H1 (cell line): Measurements from ENCODE around the gene NLRC5. TPM values are rescaled to one million over a fixed set of nuclear protein-coding genes. Genes with fewer than 3 reads are reported as not detected.

Experiments
- CTCF ChIA-PET: fragments of 300-600 bp; sonication (Branson Sonifier 250); formaldehyde crosslinking; loops from one replicate; lab custom pipeline; 2021; ENCODE audit not compliant: partially characterized antibody; lab: Charles Lee
- POLR2A ChIA-PET: fragments of 300-600 bp; sonication (Branson Sonifier 250); formaldehyde crosslinking; loops from one replicate; lab custom pipeline; 2021; ENCODE audit warnings: inconsistent platforms; ENCODE audit not compliant: partially characterized antibody; lab: Charles Lee
- DNase-seq, 2 experiments: peaks; one replicate each; pipeline versions ENCODE4 v3.0.0 to v3.0.0-alpha.2; 2010 to 2022; ENCODE audit warnings: low spot score in 2 of 2, low read depth in 1 of 2, mixed read lengths in 1 of 2
- FAIRE-seq: peaks from 2 replicates; lab custom pipeline; 2011; peaks lifted over from hg19 to GRCh38; lab: Jason Lieb, UNC
- H2AFZ ChIP-seq: 2 replicates; pipeline ENCODE4 v1.8.1; 2012; ENCODE audit warnings: low read length, inconsistent platforms
- H2AK5ac ChIP-seq: 2 replicates; pipeline ENCODE4 v1.6.1; 2013; ENCODE audit warnings: low read depth, low read length
- H2BK120ac ChIP-seq: replicated peaks from 2 replicates; pipeline ENCODE3; 2013; ENCODE audit warnings: low read depth, low read length, inconsistent platforms
- H2BK12ac ChIP-seq: 2 replicates; pipeline ENCODE4 v1.6.1; 2013; ENCODE audit warnings: low read depth, low read length
- H2BK15ac ChIP-seq: 2 replicates; pipeline ENCODE4 v1.6.1; 2013; ENCODE audit warnings: low read length
- H2BK20ac ChIP-seq: 2 replicates; pipeline ENCODE4 v1.6.1; 2013; ENCODE audit warnings: low read length
- H2BK5ac ChIP-seq: 2 replicates; pipeline ENCODE4 v1.6.1; 2013; ENCODE audit warnings: low read depth, low read length
- H3K14ac ChIP-seq: 2 replicates; pipeline ENCODE4 v1.6.1; 2013; ENCODE audit warnings: inconsistent platforms; ENCODE audit not compliant: insufficient read length
- H3K18ac ChIP-seq: 2 replicates; pipeline ENCODE4 v1.6.1; 2013; ENCODE audit warnings: low read length; ENCODE audit errors: extremely low read depth
- H3K23ac ChIP-seq: 2 replicates; pipeline ENCODE4 v1.6.1; 2013; ENCODE audit warnings: inconsistent platforms; ENCODE audit not compliant: insufficient read length
- H3K23me2 ChIP-seq: 2 replicates; pipeline ENCODE4 v1.6.1; 2013; ENCODE audit warnings: low read depth, low read length
- H3K27ac ChIP-seq: 2 replicates; pipeline ENCODE4 v1.6.1; 2011; ENCODE audit warnings: low read depth, low read length, inconsistent platforms
- H3K27me3 ChIP-seq, 4 experiments: replicated peaks in 1 of 4; 1 replicate in 1 of 4; 2 replicates in 3 of 4; pipeline versions ENCODE4 v1.6.1 to v1.8.1; 2011 to 2013; ENCODE audit warnings: low read length in 3 of 4, mild to moderate bottlenecking in 3 of 4, inconsistent platforms in 2 of 4, mixed read lengths in 2 of 4, moderate library complexity in 1 of 4; ENCODE audit not compliant: control insufficient read depth in 3 of 4, insufficient read depth in 3 of 4; ENCODE audit errors: extremely low read depth in 1 of 4
- H3K36me3 ChIP-seq, 4 experiments: 2 replicates each; pipeline versions ENCODE4 v1.6.1 to v1.8.1; 2011 to 2013; ENCODE audit warnings: mild to moderate bottlenecking in 4 of 4, low read length in 3 of 4, moderate library complexity in 2 of 4, control low read depth in 1 of 4, inconsistent platforms in 1 of 4; ENCODE audit not compliant: insufficient read depth in 4 of 4, control insufficient read depth in 2 of 4
- H3K4ac ChIP-seq: replicated peaks from 2 replicates; pipeline ENCODE3; 2013; ENCODE audit warnings: low read length, low read depth, mixed read lengths, inconsistent platforms; ENCODE audit not compliant: insufficient read length
- H3K4me1 ChIP-seq, 4 experiments: replicated peaks in 1 of 4; 1 replicate in 1 of 4; 2 replicates in 3 of 4; pipeline versions ENCODE4 v1.6.1 to v1.8.1; 2011 to 2013; ENCODE audit warnings: low read length in 3 of 4, inconsistent platforms in 2 of 4, mixed read lengths in 1 of 4; ENCODE audit not compliant: insufficient read depth in 4 of 4, control insufficient read depth in 3 of 4
- H3K4me2 ChIP-seq, 2 experiments: 2 replicates each; pipeline versions ENCODE4 v1.6.1 to v1.8.1; 2011 to 2013; ENCODE audit warnings: low read depth in 2 of 2, low read length in 2 of 2, control low read depth in 1 of 2, inconsistent platforms in 1 of 2, mild to moderate bottlenecking in 1 of 2; ENCODE audit not compliant: insufficient read depth in 1 of 2
- H3K4me3 ChIP-seq, 4 experiments: fragments of 200-600, 300-600 bp in 1 of 4; sonication (generic), shearing (Covaris generic), sonication (Bioruptor Twin) in 1 of 4; 2 replicates each; pipeline versions ENCODE4 v1.5.1 to v1.8.1; 2011 to 2016; ENCODE audit warnings: low read length in 4 of 4, low read depth in 3 of 4, control low read depth in 2 of 4, inconsistent platforms in 2 of 4, mild to moderate bottlenecking in 2 of 4, mixed read lengths in 1 of 4, moderate library complexity in 1 of 4; ENCODE audit not compliant: insufficient read depth in 2 of 4; ENCODE audit errors: extremely low read depth in 1 of 4
- H3K56ac ChIP-seq: replicated peaks from 2 replicates; pipeline ENCODE3; 2013; ENCODE audit warnings: low read depth, mild to moderate bottlenecking, mixed read lengths, low read length, inconsistent platforms; ENCODE audit not compliant: insufficient read length
- H3K79me1 ChIP-seq: 2 replicates; pipeline ENCODE4 v1.6.1; 2013; ENCODE audit warnings: low read depth, low read length, control low read depth
- H3K79me2 ChIP-seq, 2 experiments: 2 replicates each; pipeline versions ENCODE4 v1.6.1 to v1.8.1; 2012 to 2013; ENCODE audit warnings: low read length in 2 of 2, mild to moderate bottlenecking in 2 of 2, inconsistent platforms in 1 of 2; ENCODE audit not compliant: insufficient read depth in 2 of 2, control insufficient read depth in 1 of 2
- H3K9ac ChIP-seq, 4 experiments: replicated peaks in 1 of 4; 1 replicate in 1 of 4; 2 replicates in 3 of 4; pipeline versions ENCODE4 v1.6.1 to v1.8.1; 2011 to 2013; ENCODE audit warnings: low read depth in 3 of 4, low read length in 3 of 4, control low read depth in 2 of 4, mild to moderate bottlenecking in 2 of 4, moderate library complexity in 2 of 4, inconsistent platforms in 1 of 4; ENCODE audit errors: extremely low read depth in 1 of 4
- H3K9me3 ChIP-seq, 2 experiments: 2 replicates each; pipeline versions ENCODE4 v1.6.1 to v1.8.1; 2012 to 2013; ENCODE audit warnings: mild to moderate bottlenecking in 2 of 2, moderate library complexity in 2 of 2, control low read depth in 1 of 2, inconsistent platforms in 1 of 2, low read depth in 1 of 2, low read length in 1 of 2, mixed read lengths in 1 of 2; ENCODE audit not compliant: insufficient read depth in 2 of 2
- H4K20me1 ChIP-seq, 2 experiments: replicated peaks in 1 of 2; 2 replicates each; pipeline versions ENCODE3 to v1.8.1; 2011 to 2013; ENCODE audit warnings: inconsistent platforms in 2 of 2, low read length in 2 of 2, mild to moderate bottlenecking in 1 of 2; ENCODE audit not compliant: insufficient read depth in 2 of 2, control insufficient read depth in 1 of 2
- H4K5ac ChIP-seq: 2 replicates; pipeline ENCODE4 v1.6.1; 2013; ENCODE audit warnings: low read length, low read depth, mixed read lengths, inconsistent platforms; ENCODE audit not compliant: insufficient read length
- H4K8ac ChIP-seq: 2 replicates; pipeline ENCODE4 v1.8.0; 2013; ENCODE audit warnings: mild to moderate bottlenecking, moderate library complexity, low read length, inconsistent platforms; ENCODE audit not compliant: insufficient read depth; ENCODE audit errors: extremely low read depth
- H4K91ac ChIP-seq: replicated peaks from 2 replicates; pipeline ENCODE3; 2013; ENCODE audit warnings: low read length, mixed read lengths, inconsistent platforms; ENCODE audit not compliant: insufficient read length
- BACH1 ChIP-seq: IDR thresholded peaks from 2 replicates; pipeline ENCODE4 v1.6.1; 2012; ENCODE audit warnings: low read length, improper control_type of control experiment
- BCL11A ChIP-seq, 2 experiments: IDR thresholded peaks; one replicate each; pipeline ENCODE4 v1.6.1; 2011; ENCODE audit warnings: low read depth in 2 of 2, low read length in 2 of 2, mild to moderate bottlenecking in 2 of 2
- BRCA1 ChIP-seq: IDR thresholded peaks from 2 replicates; pipeline ENCODE4 v1.6.1; 2012; ENCODE audit warnings: low read depth, low read length, improper control_type of control experiment
- EZH2 ChIP-seq: fragments of 200-600 bp; sonication (generic); IDR thresholded peaks from 2 replicates; pipeline ENCODE4 v1.7.1; 2012; ENCODE audit warnings: low read depth, mild to moderate bottlenecking, moderate library complexity, low read length, inconsistent platforms; ENCODE audit not compliant: severe bottlenecking
- FOSL1 ChIP-seq: IDR thresholded peaks from 2 replicates; pipeline ENCODE4 v1.6.1; 2011; ENCODE audit warnings: mild to moderate bottlenecking, low read depth, low read length, moderate library complexity; ENCODE audit not compliant: insufficient read depth
- GTF2F1 ChIP-seq: IDR thresholded peaks from 2 replicates; pipeline ENCODE4 v1.6.1; 2012; ENCODE audit warnings: low read depth, low read length, improper control_type of control experiment, borderline replicate concordance
- JUND ChIP-seq: IDR thresholded peaks from 2 replicates; pipeline ENCODE4 v1.6.1; 2011; ENCODE audit warnings: mild to moderate bottlenecking, improper control_type of control experiment, low read length
- NRF1 ChIP-seq: IDR thresholded peaks from 2 replicates; pipeline ENCODE4 v1.6.1; 2011; ENCODE audit warnings: mild to moderate bottlenecking, low read depth, low read length, improper control_type of control experiment
- POLR2A ChIP-seq, 2 experiments: IDR thresholded peaks; 1 replicate in 1 of 2; 2 replicates in 1 of 2; pipeline ENCODE4 v1.6.1; 2011; ENCODE audit warnings: low read depth in 2 of 2, low read length in 2 of 2, mild to moderate bottlenecking in 2 of 2; ENCODE audit errors: control extremely low read depth in 1 of 2
- RAD21 ChIP-seq, 2 experiments: IDR thresholded peaks in 1 of 2; conservative IDR thresholded peaks in 1 of 2; 2 replicates each; pipeline ENCODE4 v1.6.1; 2011; ENCODE audit warnings: low read depth in 2 of 2, low read length in 2 of 2, improper control_type of control experiment in 1 of 2, inconsistent platforms in 1 of 2, mild to moderate bottlenecking in 1 of 2, moderate library complexity in 1 of 2
- RNF2 ChIP-seq: fragments of 200-900, 300-1000 bp; sonication (generic); IDR thresholded peaks from 2 replicates; pipeline ENCODE4 v1.7.1; 2016; ENCODE audit warnings: borderline replicate concordance, low read depth, mild to moderate bottlenecking, antibody characterized with exemption, low read length; ENCODE audit not compliant: poor library complexity, severe bottlenecking; ENCODE audit errors: missing control alignments
- SAP30 ChIP-seq: fragments of 300-600 bp; sonication (generic); IDR thresholded peaks from 2 replicates; pipeline ENCODE4 v1.7.1; 2012; ENCODE audit warnings: low read length, moderate library complexity, mild to moderate bottlenecking, inconsistent platforms; ENCODE audit not compliant: insufficient read depth, insufficient replicate concordance
- SIX5 ChIP-seq: IDR thresholded peaks from 2 replicates; pipeline ENCODE4 v1.6.1; 2011; ENCODE audit warnings: mild to moderate bottlenecking, low read depth, low read length
- SRF ChIP-seq: IDR thresholded peaks from 2 replicates; pipeline ENCODE4 v1.6.1; 2011; ENCODE audit warnings: mild to moderate bottlenecking, low read depth, low read length, moderate library complexity
- TAF1 ChIP-seq: IDR thresholded peaks from 2 replicates; pipeline ENCODE4 v1.6.1; 2011; ENCODE audit warnings: mild to moderate bottlenecking, low read depth, low read length
- WGBS, 2 experiments: shearing (Covaris generic) in 1 of 2; methylation state at CpG; one replicate each; pipeline versions ENCODE4 v1.1.6 to v1.1.7; 2013 to 2015; ENCODE audit warnings: low lambda C conversion rate in 2 of 2, mixed read lengths in 2 of 2, inconsistent platforms in 1 of 2, low coverage in 1 of 2, missing lambda C conversion rate in 1 of 2; ENCODE audit not compliant: insufficient replicate concordance in 2 of 2, insufficient coverage in 1 of 2, insufficient read length in 1 of 2; ENCODE audit errors: extremely low coverage in 1 of 2, missing lambda C conversion rate in 1 of 2; 5-methylcytosine and 5-hydroxymethylcytosine counted together
- polyA plus RNA-seq, 7 experiments: library from polyadenylated mRNA; depleted of rRNA in 3 of 7; stranded (reverse) in 5 of 7; unstranded in 2 of 7; fragments of >200 nt in 5 of 7; fragments of 200-250 nt in 2 of 7; gene quantifications; 1 replicate in 5 of 7; 2 replicates in 1 of 7; 4 replicates in 1 of 7; pipeline versions ENCODE4 v1.2.1 to v1.2.3, GENCODE V29; 2011 to 2013; ENCODE audit warnings: missing spikeins in 2 of 7, mixed read lengths in 2 of 7
- total RNA-seq: library from RNA; stranded (reverse); fragmentation: NEBNext Ultra II Directional; extraction: Animal tissue kit (Norgen Biotek cat#: 25700); gene quantifications from 2 replicates; pipeline ENCODE4 v1.2.1, GENCODE V29; 2021

The NLRC5 gene
- total and polyA plus RNA-seq, 2 of the 8 experiments (the other 6 are each of a cell fraction or from before 2014, with no cell fraction given), result 2.2 to 3.2 TPM

GRCh38 chr16:57017251-57017650 lies 27.9 kb downstream of the NLRC5 start:
- TF ChIP-seq NRF1, result no peak
- TF ChIP-seq GTF2F1, result no peak
- TF ChIP-seq SIX5, result no peak
- no peak for TF ChIP-seq FOSL1
- no peak for TF ChIP-seq BACH1
- TF ChIP-seq TAF1, result no peak
- no peak for TF ChIP-seq JUND
- TF ChIP-seq RNF2, result no peak
- no peak for TF ChIP-seq SRF
- TF ChIP-seq EZH2, result no peak
- TF ChIP-seq BRCA1, result no peak
- TF ChIP-seq POLR2A (IDR thresholded peaks at IDR 0.05; ENCODE audit: control extremely low read depth in 1 of 2, low read depth in 2 of 2, low read length in 2 of 2), result no peak
- TF ChIP-seq SAP30, result no peak
- no peak for TF ChIP-seq RAD21 (IDR thresholded peaks at IDR 0.05 in 1 of 2, conservative IDR thresholded peaks at IDR 0.05 in 1 of 2; ENCODE audit: low read depth in 2 of 2, low read length in 2 of 2)
- no peak for TF ChIP-seq BCL11A (IDR thresholded peaks at IDR 0.05; ENCODE audit: low read depth in 2 of 2, low read length in 2 of 2)
- Histone ChIP-seq H3K36me3 (no peaks in the 10 kb centered on the region), H2BK120ac (no peak overlapping the region), H3K4me3 (no peak overlapping the region), H3K27me3 (no peaks in the 10 kb centered on the region), H2BK12ac (no peak overlapping the region), H4K20me1 (no peaks in the 10 kb centered on the region), H3K14ac (no peak overlapping the region), H2BK15ac (no peak overlapping the region), H4K91ac (no peak overlapping the region), H2AK5ac (no peak overlapping the region), H2BK20ac (no peak overlapping the region), H3K4ac (no peak overlapping the region), H3K23me2 (no peaks in the 10 kb centered on the region), H3K18ac (no peak overlapping the region), H3K79me1 (no peaks in the 10 kb centered on the region), H3K9ac (no peak overlapping the region), H3K79me2 (no peaks in the 10 kb centered on the region), H2AFZ (no peak overlapping the region), H3K56ac (no peak overlapping the region), H4K8ac (no peak overlapping the region), H4K5ac (no peak overlapping the region), H3K27ac (no peak overlapping the region), H3K4me2 (no peak overlapping the region), H3K23ac (no peak overlapping the region), H3K9me3 (no peaks in the 10 kb centered on the region), H2BK5ac (no peak overlapping the region), H3K4me1 (peaks cover 0 to 2% (median 0%) of the 10 kb centered on the region in 4 experiments; a peak in 1 of 7 replicates)
- ChIA-PET POLR2A (no interaction called here), CTCF (interaction anchor here (1.4 to 1.5 kb wide), 2 partner anchors 9 to 10 kb away, joined by 3 read pairs; no protein-coding TSS in a partner anchor)
- no peak for FAIRE-seq
- DNase-seq, result no peak
- 77% methylated on average over 1 of the region's 1 CpG; no CpG with 5 or more reads in 1 of the 2 experiments for WGBS, 2 experiments
